Measurements from ENCODE around the gene SIGLEC6.

The SIGLEC6 gene

GRCh38 chr19:51511353-51511752 is 20.1 kb downstream of the SIGLEC6 start:
- DNase-seq (ENCODE audit: low read depth), result no peak
- no peak overlapping the region for H3K4me3 ChIP-seq (ENCODE audit: low read length)
- TF ChIP-seq CTCF (IDR thresholded peaks at IDR 0.05; ENCODE audit: insufficient read depth, low read depth, low read length, missing control alignments), result no peak

GRCh38 chr19:51509823-51510660 is 21.4 kb downstream of the SIGLEC6 start:
- H3K4me3 ChIP-seq (ENCODE audit: low read length), result no peak overlapping the region
- no peak for TF ChIP-seq CTCF (IDR thresholded peaks at IDR 0.05; ENCODE audit: insufficient read depth, low read depth, low read length, missing control alignments)
- no peak for DNase-seq (ENCODE audit: low read depth)

- no peak for TF ChIP-seq CTCF (IDR thresholded peaks at IDR 0.05; ENCODE audit: insufficient read depth, low read depth, low read length, missing control alignments)
- DNase-seq (ENCODE audit: low read depth), result no peak
These were observed 23.3 kb downstream of the SIGLEC6 start for GRCh38 chr19:51508059-51508733.

GRCh38 chr19:51507640-51508058 is 23.8 kb downstream of the SIGLEC6 start:
- no peak for DNase-seq (ENCODE audit: low read depth)
- no peak overlapping the region for H3K4me3 ChIP-seq (ENCODE audit: low read length)
- no peak for TF ChIP-seq CTCF (IDR thresholded peaks at IDR 0.05; ENCODE audit: insufficient read depth, low read depth, low read length, missing control alignments)

More at GRCh38 chr19:51508059-51508733, 23.3 kb downstream of the SIGLEC6 start:
- no peak overlapping the region for H3K4me3 ChIP-seq (ENCODE audit: low read length)

- no peak overlapping the region for H3K4me3 ChIP-seq (ENCODE audit: low read length)
- TF ChIP-seq CTCF (IDR thresholded peaks at IDR 0.05; ENCODE audit: insufficient read depth, low read depth, low read length, missing control alignments), result no peak
- DNase-seq (ENCODE audit: low read depth), result no peak
These were observed 24.3 kb downstream of the SIGLEC6 start for GRCh38 chr19:51507192-51507591.

GRCh38 chr19:51505904-51506303 is 25.6 kb downstream of the SIGLEC6 start:
- DNase-seq (ENCODE audit: low read depth), result no peak
- TF ChIP-seq CTCF (IDR thresholded peaks at IDR 0.05; ENCODE audit: insufficient read depth, low read depth, low read length, missing control alignments), result no peak
- H3K4me3 ChIP-seq (ENCODE audit: low read length), result no peak overlapping the region

Measured in epithelial cell of esophagus (primary cell).